HuH-7 (cell line): ENCODE measurements around the gene SPSB3.

Experiments used
- DNase-seq: peaks from one replicate; pipeline ENCODE4 v3.0.0; 2011; ENCODE audit warnings: low spot score

Gene SPSB3

GRCh38 chr16:1763521-1764511 lies 18.6 kb downstream of the SPSB3 start:
- DNase-seq = peak; percentile 70

GRCh38 chr16:1762879-1763520 lies 19.4 kb downstream of the SPSB3 start:
- no peak for DNase-seq

GRCh38 chr16:1762196-1762878 lies 20.0 kb downstream of the SPSB3 start:
- no peak for DNase-seq

GRCh38 chr16:1761751-1762150 lies 20.6 kb downstream of the SPSB3 start:
- DNase-seq = no peak

GRCh38 chr16:1760911-1761310 lies 21.5 kb downstream of the SPSB3 start:
- DNase-seq = no peak

GRCh38 chr16:1759511-1759910 lies 22.9 kb downstream of the SPSB3 start:
- DNase-seq = no peak

GRCh38 chr16:1758923-1759322 lies 23.4 kb downstream of the SPSB3 start:
- DNase-seq = no peak

GRCh38 chr16:1757714-1758461 lies 24.5 kb downstream of the SPSB3 start:
- DNase-seq = peak; percentile 82

DNA sequence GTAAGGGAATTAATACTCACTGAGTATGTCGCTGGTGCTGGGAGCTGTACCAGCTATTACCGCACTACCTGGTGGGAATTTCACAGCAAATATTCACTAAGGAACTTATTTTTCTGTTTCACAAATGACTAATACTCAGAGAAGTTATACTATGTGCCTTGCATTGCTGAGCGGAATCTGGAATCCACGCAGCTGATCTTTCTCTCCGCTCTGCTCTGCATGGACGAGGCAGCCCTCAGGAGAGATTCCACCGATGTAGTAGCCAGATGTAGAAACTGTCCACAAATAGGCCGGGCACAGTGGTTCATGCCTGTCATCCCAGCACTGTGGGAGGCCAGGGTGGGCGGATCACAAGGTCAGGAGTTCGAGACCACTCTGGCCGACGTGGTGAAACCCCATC lies 28.2 kb downstream of the SPSB3 start:
- DNase-seq = no peak

DNA sequence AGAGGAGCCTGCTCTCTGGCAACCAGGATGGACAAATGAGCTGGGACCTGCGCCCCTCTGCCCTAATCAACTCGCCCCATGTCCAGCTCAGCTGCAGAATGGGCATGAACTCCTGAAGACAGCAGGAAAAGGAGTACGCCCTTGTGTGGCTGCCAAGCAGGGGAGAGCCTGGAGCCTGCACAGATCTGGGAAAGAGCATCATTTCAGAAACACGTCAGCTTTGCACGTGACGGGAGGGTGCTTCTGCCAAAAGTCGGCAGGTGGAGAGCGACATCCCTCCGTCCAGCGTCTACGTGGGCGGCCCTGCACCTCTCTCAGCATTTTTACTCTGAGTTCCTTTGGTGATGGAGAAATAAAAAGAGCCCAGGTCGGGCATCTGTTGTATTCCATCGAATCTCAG lies 29.5 kb downstream of the SPSB3 start:
- no peak for DNase-seq

DNA sequence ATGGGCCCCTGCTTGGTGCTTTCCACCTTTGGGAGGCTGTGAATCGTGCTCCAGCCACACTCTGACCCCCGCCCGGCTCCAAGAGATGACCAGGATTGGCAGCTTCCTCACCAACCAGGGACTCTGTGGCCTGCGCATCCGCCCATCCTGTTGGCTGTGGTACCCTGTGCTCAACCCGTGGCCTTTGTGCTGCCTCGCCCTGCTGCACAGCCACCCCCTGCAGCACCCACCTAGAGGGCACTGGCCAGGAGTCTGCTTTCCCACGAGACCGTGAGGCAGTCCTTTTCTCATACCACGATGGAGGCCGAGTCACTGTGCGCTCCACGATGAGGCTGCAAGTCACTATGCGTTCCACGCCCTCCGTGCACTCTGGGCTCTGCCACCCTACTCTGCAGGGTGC lies 30.4 kb downstream of the SPSB3 start:
- no peak for DNase-seq

- DNase-seq = no peak
These were observed 32.9 kb downstream of the SPSB3 start for GRCh38 chr16:1749152-1750117.

DNA sequence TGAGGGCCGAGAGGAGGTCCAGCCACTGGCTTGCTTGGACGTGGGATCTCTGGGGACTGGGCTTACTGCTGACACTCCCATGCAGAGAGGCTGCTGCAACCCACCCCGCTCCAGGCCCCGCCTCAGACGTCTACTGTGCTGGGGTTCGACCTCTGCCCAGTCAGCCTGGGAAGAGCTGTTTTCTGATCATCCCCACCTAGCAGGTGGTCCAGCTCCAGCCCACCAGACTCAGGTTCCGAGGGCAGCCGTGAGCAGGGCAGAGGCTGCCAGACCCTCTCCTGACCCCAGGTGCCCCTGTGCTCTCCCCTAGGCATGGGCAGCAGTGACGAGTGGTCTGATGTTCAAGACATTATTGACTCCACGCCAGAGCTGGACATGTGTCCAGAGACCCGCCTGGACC lies 34.4 kb downstream of the SPSB3 start:
- DNase-seq = no peak

GRCh38 chr16:1746693-1747195 lies 35.6 kb downstream of the SPSB3 start:
- DNase-seq = no peak

DNA sequence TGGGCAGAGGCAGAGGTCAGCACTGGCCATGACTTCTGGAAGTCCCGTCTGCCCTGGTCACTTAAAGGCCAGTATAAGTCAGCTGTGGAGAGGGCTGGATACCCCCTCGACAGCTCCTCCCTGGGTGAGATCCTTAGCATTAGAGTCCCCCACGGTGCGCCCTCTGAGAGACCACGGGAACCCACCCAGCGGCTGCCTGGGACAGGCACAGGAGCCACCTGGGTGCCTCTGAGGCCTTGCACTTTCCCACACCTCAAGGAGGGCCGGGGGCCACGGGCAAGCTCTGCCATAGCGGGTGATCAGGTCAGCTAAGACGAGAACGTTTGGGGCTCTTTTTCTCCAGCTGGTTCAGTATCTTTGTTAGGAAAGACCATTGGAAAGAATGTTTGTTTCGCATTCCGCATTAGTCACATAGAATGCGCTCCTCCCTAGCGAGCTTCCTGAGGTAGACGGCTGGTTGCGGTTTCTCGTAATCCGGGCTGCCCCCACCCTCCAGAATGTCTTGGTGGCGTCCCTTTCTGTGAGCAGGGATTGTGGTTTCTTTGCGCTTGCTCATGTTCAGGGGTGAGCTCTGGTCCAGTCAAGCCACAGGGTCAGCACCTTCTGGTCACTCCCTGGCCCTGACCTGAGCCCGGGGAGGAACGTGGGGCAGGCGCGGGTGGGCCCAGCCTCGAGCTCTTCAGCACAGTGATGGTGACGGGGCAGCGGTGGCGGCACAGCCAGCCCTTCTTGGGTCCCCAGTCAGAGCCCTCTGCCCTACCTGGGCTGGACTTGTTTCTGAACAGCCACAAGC lies 36.3 kb downstream of the SPSB3 start:
- DNase-seq = no peak

DNA sequence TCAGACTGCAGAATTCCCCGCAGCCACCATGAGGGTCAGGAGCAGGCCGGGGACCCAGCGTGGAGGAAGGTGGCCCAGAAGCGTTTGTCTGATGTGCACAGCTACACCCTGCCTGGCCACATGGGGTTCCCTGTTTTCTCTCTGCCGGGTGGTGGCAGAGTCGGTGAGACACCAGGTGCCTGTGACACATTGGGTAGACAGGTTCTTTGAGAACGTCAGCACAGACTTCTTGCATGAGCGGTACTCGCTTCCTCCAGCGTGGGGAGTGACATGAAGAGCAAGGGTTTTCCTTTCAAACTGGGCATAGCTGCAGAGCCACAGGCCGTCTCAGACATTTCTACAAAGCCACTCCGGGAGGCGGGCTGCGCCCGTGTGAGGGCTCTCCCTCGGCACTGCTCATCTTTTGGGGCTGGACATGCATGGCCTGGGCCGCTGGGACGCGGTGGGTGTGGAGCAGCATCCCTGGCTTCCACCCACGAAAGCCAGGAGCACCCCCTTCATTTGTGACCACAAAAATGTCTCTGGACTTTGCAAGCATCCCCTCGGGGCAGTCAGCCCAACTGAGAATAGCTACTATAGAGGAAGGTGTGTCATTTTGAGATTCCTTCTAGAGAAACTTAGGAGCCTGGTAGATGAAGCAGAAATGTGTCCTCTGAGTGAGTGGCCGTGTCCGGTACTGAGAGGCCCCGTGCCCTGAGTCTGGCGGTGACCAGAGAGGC lies 37.0 kb downstream of the SPSB3 start:
- DNase-seq = no peak

DNA sequence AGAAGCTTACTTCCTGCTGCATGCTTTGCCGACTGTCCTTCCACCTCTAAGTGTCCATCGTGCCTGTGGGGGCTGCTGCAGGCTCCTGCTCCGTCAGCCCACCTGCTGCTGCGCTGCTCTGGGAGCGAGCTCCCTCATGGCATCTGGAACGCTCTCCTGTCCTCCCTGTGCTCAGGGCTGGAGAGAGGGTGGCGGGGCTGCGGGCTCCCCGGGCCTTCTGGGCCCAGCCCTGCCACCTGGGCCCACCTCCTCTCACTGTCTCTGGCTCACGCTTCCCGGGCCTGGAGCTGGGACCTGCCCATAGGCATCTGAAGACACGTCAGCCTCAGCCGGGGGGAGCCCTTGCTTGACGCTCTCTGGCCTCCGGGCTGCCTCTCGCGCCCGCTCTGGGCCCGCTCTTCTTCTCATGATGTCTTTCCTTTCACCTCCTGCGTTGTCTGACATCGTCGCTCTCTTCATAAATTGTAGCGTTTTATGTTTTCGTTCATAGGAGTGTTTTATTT lies 38.0 kb downstream of the SPSB3 start:
- DNase-seq = no peak

DNA sequence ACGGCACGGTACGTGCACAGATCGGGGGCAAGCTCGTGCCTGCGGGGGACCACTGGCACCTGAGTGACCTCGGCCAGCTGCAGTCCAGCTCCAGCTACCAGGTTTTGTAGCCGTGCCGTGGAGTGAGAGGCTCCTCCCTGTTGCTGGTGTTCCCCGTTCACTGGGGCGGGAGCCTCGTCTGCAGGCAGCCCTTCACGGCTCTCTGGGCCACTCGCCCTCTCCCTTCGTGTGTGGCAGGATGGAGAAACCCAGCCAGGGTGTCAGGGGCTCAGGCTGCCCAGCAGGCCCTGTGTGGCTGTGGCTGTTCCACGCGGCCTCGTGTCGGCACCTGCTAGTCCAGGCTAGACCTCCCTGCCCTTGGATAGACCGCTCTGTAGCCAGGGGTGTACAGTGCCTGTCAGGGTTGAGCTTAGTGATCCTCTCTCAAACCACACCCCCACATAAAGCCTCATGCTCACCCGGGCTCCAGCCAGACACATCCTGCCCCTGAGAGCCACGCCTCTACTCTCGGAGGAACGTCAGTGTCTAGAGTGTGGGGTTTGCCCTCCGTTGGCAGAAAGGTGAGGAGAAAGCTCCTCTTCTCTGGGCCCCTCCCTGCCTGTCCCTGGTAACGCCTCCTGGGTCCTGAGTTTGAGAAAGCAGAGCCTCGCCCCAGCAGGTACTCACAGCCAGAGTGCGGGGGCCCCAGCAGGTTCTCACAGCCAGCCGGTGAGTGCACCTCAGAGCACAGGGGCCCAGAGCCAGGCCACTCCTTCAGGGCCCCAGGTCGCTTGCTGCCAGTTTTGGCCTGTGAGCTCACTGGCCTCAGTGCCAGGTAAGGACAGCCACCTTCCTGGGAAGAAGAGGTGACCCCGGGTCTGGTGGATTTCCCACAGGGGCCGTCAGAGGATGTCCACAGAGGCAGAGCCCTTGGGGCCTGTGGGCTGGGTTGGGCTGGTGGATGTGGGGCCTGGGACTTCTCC lies 38.7 kb downstream of the SPSB3 start:
- DNase-seq = no peak
